Tibial artery (tissue), 4 donors: ENCODE results near the gene SAT2.
A peak's percentile ranks its signal among the peaks of the same experiment; 100 is the strongest.

Experiments
- DNase-seq, 2 donors: peaks; one replicate each; pipeline ENCODE4 v3.0.0-alpha.2; 2019
- H3K27ac ChIP-seq, 2 donors: fragments of 200-600 bp; sonication (generic) in 1 of 2; 1 replicate in 1 of 2; 2 replicates in 1 of 2; pipeline ENCODE4 v1.5.1; 2018 to 2019; ENCODE audit warnings: mild to moderate bottlenecking in 1 of 2
- H3K27me3 ChIP-seq, 2 donors: fragments of 200-600 bp; sonication (generic) in 1 of 2; one replicate each; pipeline versions ENCODE4 v1.5.1 to v1.6.0; 2016 to 2019
- H3K36me3 ChIP-seq, 3 donors: fragments of 200-600 bp; sonication (generic) in 2 of 3; one replicate each; pipeline ENCODE4 v1.5.1; 2016 to 2019; ENCODE audit warnings: mild to moderate bottlenecking in 2 of 3
- H3K4me1 ChIP-seq, 4 donors: fragments of 200-600 bp; sonication (generic) in 2 of 4; 1 replicate in 3 of 4; 2 replicates in 1 of 4; pipeline ENCODE4 v1.5.1; 2016 to 2019
- H3K4me3 ChIP-seq, 2 donors: fragments of 200-600 bp; sonication (generic) in 1 of 2; 1 replicate in 1 of 2; 2 replicates in 1 of 2; pipeline ENCODE4 v1.5.1; 2018 to 2019; ENCODE audit warnings: mild to moderate bottlenecking in 2 of 2
- H3K9me3 ChIP-seq, 3 donors: fragments of 200-600 bp; sonication (generic) in 1 of 3; one replicate each; pipeline ENCODE4 v1.5.1; 2016 to 2019
- intact Hi-C: fragments of 100-400 bp; cut with DNase I; formaldehyde crosslinking; loops from one replicate; pipeline ENCODE4 v1.15.0; 2023; ENCODE audit warnings: low total_unique reads
- TF ChIP-seq, protein P1 (sequence below), 2 experiments: fragments of 200-600 bp in 1 of 2; fragments of 450-650 bp in 1 of 2; IDR thresholded peaks; one replicate each; pipeline ENCODE4 v1.5.1; 2017 to 2019; ENCODE audit warnings: antibody characterized with exemption in 2 of 2, mild to moderate bottlenecking in 1 of 2, moderate library complexity in 1 of 2

SAT2 gene

DNA sequence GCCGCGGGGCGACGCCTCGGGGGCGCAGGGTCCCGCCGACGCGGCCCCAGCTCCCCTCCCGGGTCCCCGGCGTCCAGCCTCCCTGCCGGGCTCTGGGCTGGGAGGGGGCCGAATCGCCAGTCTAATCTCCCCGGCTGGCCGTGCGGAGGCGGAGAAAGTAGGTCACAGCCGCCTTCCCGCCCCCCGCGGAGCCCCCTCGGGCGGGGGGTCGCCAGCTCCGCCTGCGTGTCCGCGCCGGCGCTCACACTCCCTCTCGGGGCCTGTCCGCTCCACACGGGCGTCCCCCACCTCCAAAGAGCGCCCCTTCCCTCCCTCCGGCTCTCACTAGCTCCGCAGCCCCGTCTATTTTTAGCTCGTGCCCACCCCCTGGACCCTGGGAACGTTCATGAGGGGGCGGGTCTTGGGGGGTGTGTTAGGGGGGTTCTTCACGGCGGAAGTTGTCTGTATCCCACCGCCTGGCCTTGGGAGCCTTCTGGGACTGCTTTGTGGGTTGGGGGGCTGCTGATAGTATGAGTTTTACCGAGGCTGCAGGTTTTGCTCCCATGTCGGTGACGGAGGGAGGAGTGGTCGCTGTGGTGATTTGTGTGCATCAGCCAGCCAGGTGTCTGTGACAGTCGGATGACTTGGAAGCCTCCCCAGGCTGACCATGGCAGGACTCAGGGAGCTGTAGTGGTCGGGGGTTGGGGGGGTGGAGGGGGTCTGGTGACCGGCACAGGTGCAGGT is 24.2 kb upstream of the SAT2 start:
- TF ChIP-seq, protein P1, sequence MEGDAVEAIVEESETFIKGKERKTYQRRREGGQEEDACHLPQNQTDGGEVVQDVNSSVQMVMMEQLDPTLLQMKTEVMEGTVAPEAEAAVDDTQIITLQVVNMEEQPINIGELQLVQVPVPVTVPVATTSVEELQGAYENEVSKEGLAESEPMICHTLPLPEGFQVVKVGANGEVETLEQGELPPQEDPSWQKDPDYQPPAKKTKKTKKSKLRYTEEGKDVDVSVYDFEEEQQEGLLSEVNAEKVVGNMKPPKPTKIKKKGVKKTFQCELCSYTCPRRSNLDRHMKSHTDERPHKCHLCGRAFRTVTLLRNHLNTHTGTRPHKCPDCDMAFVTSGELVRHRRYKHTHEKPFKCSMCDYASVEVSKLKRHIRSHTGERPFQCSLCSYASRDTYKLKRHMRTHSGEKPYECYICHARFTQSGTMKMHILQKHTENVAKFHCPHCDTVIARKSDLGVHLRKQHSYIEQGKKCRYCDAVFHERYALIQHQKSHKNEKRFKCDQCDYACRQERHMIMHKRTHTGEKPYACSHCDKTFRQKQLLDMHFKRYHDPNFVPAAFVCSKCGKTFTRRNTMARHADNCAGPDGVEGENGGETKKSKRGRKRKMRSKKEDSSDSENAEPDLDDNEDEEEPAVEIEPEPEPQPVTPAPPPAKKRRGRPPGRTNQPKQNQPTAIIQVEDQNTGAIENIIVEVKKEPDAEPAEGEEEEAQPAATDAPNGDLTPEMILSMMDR (IDR thresholded peaks at IDR 0.05): no peak

DNA sequence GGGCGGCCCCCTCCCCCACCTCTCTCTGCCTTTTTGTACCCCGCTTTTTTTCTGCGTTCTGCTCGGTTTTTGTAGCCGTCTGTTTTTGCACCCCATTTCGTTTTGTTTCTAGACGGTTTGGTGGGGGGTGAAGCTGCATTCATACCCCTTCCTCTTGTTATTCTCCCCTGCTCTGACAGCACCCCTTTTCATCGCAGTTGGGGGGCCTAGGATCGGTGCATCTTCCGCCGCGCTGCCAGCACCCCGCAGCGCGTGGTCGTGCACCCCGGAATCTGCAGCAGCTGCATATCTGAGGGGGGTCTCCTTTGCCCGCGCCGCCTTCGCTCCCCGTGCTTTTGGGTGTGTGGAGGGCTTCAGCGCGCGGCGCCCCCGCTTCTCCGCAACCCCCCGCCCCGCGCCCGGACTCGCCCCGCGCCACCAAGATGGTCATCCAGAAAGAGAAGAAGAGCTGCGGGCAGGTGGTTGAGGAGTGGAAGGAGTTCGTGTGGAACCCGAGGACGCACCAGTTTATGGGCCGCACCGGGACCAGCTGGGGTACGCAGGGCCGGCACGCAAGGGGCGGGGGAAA is 23.6 kb upstream of the SAT2 start:
- Histone ChIP-seq H3K27ac (no peak overlapping the region), H3K4me3 (peak overlapping the region; percentile 12 to 48), H3K4me1 (peaks cover 0 to 23% (median 20%) of the 10 kb centered on the region in 4 donors), H3K27me3 (peaks cover 0 to 62% of the 10 kb centered on the region in 2 donors), H3K9me3 (no peaks in the 10 kb centered on the region), H3K36me3 (no peaks in the 10 kb centered on the region)
- DNase-seq: no peak
- intact Hi-C loops: no loop called here
- TF ChIP-seq, protein P1 (IDR thresholded peaks at IDR 0.05): no peak

More for the DNA sequence above, 24.2 kb upstream of the SAT2 start:
- H3K4me1 ChIP-seq: peaks cover 0 to 25% (median 21%) of the 10 kb centered on the region in 4 donors
- intact Hi-C loops: no loop called here
- H3K36me3 ChIP-seq: no peaks in the 10 kb centered on the region
- H3K9me3 ChIP-seq: no peaks in the 10 kb centered on the region
- H3K4me3 ChIP-seq: peak overlapping the region; percentile 12 to 48
- DNase-seq: no peak
- no peak overlapping the region for H3K27ac ChIP-seq
- peaks cover 0 to 56% of the 10 kb centered on the region in 2 donors for H3K27me3 ChIP-seq

DNA sequence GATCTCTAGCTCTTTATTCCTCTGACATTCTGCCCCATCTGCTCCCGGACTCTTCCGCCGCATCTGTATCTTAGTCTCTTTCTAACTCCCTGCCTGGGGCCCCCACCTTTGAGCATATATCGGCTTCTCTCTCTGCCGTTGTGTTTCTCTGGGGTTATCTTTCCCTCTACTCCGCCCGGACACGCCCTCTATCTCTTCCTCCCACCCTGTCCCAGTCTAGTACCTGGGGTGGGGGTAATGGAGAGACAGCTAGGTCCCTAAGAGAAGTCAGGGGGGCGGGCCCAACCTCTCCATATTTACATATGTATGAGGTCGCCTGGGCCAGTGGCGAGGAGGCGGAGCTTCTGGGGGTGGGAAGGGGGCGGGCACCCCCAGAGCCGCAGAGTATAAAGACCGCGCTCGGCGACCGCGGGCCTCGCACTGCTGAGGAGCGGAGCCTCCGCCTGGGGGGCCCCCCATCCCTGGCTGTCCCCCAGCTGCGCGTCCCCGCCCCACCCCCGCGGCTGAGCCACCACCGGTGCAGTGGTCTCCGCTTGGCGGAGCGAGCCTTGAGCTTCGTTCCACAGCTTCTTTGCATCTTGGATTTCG is 23.0 kb upstream of the SAT2 start, which contains the start of gene ATP1B2:
Gene ATP1B2 (plus strand): TSS at position 418 of the 588 bp plus-strand sequence. CDS start 593 bp downstream, outside the sequence.
- Histone ChIP-seq H3K4me1 (peaks cover 0 to 23% (median 20%) of the 10 kb centered on the region in 4 donors), H3K36me3 (no peaks in the 10 kb centered on the region), H3K4me3 (peak within 1 kb of the TSS; percentile 12 to 48), H3K27me3 (peaks cover 0 to 62% of the 10 kb centered on the region in 2 donors), H3K9me3 (no peaks in the 10 kb centered on the region), H3K27ac (no peak within 1 kb of the TSS)
- peak in 1 of 2 donors; percentile 59 for DNase-seq
- intact Hi-C loops: no loop called here
- TF ChIP-seq, protein P1 (IDR thresholded peaks at IDR 0.05): no peak

DNA sequence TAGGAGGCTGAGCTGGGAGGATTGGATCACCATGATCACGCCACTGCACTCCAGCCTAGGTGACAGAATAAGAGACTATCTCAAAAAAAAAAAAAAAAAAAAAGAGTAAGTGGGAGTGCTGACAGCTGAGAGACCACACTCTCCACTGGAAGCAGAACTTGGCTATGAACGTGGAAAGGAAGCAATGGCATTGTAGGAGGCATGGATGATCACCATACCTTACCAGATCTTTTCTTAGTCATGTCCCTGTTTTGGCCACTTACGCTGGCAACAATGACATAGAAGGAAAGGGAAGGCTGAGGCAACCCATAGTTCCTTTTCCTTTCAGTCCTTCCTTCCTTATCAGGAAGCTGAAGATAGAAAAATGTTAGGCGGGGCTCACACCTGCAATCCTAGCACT is 19.4 kb upstream of the SAT2 start:
- Histone ChIP-seq H3K27me3 (peaks cover 0 to 63% of the 10 kb centered on the region in 2 donors), H3K27ac (no peak overlapping the region), H3K4me3 (no peak overlapping the region), H3K9me3 (no peaks in the 10 kb centered on the region), H3K4me1 (peaks cover 0 to 22% (median 20%) of the 10 kb centered on the region in 4 donors), H3K36me3 (no peaks in the 10 kb centered on the region)
- TF ChIP-seq, protein P1 (IDR thresholded peaks at IDR 0.05): no peak
- DNase-seq: no peak
- intact Hi-C loops: no loop called here

DNA sequence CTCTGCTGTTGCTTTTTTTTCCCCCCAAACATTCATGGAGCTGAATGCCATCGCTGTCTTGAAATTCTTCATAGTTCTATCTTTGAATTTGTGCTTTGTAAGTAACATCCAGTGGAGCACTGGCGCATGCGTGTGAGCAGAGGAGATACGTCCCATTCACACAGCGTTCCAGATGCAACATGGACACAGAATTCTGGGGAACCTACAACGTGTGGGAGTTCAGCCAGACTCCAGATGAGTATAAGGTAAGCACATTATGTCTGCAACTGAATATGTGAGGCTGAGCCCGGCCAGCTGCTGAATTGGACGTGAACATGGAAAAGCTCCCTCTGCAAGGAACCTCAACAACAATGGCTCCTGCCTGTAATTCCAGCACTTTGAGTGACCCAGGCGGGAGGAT is 18.8 kb upstream of the SAT2 start:
- DNase-seq: no peak
- Histone ChIP-seq H3K9me3 (no peaks in the 10 kb centered on the region), H3K27ac (no peak overlapping the region), H3K36me3 (no peaks in the 10 kb centered on the region), H3K27me3 (peaks cover 0 to 58% of the 10 kb centered on the region in 2 donors), H3K4me3 (no peak overlapping the region), H3K4me1 (peaks cover 0 to 17% (median 15%) of the 10 kb centered on the region in 4 donors)
- intact Hi-C loops: no loop called here
- TF ChIP-seq, protein P1 (IDR thresholded peaks at IDR 0.05): no peak
